Endodermal cell (in vitro differentiated cells): ENCODE results near the gene KIAA2012. TPM values are rescaled to one million over a fixed set of nuclear protein-coding genes. Genes with fewer than 3 reads are reported as not detected.

ENCODE experiments used
- DNase-seq: peaks from one replicate; pipeline ENCODE4 v3.0.0-alpha.2; 2017
- H3K27ac ChIP-seq: 2 replicates; pipeline ENCODE4 v1.5.1; 2013; ENCODE audit warnings: mild to moderate bottlenecking, low read depth, low read length, moderate library complexity
- H3K27me3 ChIP-seq: 2 replicates; pipeline ENCODE4 v1.6.1; 2013; ENCODE audit warnings: mild to moderate bottlenecking, low read length, moderate library complexity; ENCODE audit not compliant: insufficient read depth, control insufficient read depth, poor library complexity, severe bottlenecking
- H3K36me3 ChIP-seq: 2 replicates; pipeline ENCODE4 v1.7.0; 2013; ENCODE audit warnings: mild to moderate bottlenecking, low read length, moderate library complexity; ENCODE audit not compliant: control insufficient read depth, insufficient read depth
- H3K4me1 ChIP-seq: one replicate; pipeline ENCODE4 v1.7.0; 2013; ENCODE audit warnings: low read length; ENCODE audit not compliant: control insufficient read depth, insufficient read depth
- H3K4me3 ChIP-seq: 2 replicates; pipeline ENCODE4 v1.5.1; 2013; ENCODE audit warnings: mild to moderate bottlenecking, low read length, moderate library complexity
- H3K9ac ChIP-seq: 2 replicates; pipeline ENCODE4 v1.6.1; 2013; ENCODE audit warnings: mild to moderate bottlenecking, low read length, moderate library complexity; ENCODE audit not compliant: poor library complexity, severe bottlenecking; ENCODE audit errors: extremely low read depth
- H3K9me3 ChIP-seq: 2 replicates; pipeline ENCODE4 v1.6.1; 2013; ENCODE audit warnings: mild to moderate bottlenecking, low read length, moderate library complexity; ENCODE audit not compliant: control insufficient read depth
- H3K27ac Mint-ChIP-seq: 2 replicates; pipeline ENCODE4 v1.8.0; 2020; ENCODE audit warnings: mixed read lengths
- H3K27me3 Mint-ChIP-seq: 2 replicates; pipeline ENCODE4 v1.8.0; 2021; ENCODE audit warnings: mild to moderate bottlenecking, mixed read lengths; ENCODE audit not compliant: insufficient read depth
- H3K36me3 Mint-ChIP-seq: 2 replicates; pipeline ENCODE4 v1.8.0; 2020; ENCODE audit warnings: low read depth, mixed read lengths
- H3K4me1 Mint-ChIP-seq: 2 replicates; pipeline ENCODE4 v1.8.0; 2020; ENCODE audit warnings: mixed read lengths
- H3K4me3 Mint-ChIP-seq: 2 replicates; pipeline ENCODE4 v1.8.0; 2020; ENCODE audit warnings: mild to moderate bottlenecking, moderate library complexity, mixed read lengths
- H3K9me3 Mint-ChIP-seq: 2 replicates; pipeline ENCODE4 v1.8.0; 2020; ENCODE audit warnings: mild to moderate bottlenecking, mixed read lengths
- CTCF ChIP-seq: fragments of 200-600 bp; sonication (generic); conservative IDR thresholded peaks from 2 replicates; pipeline ENCODE4 v1.5.0; 2021; ENCODE audit warnings: antibody characterized with exemption, mild to moderate bottlenecking
- WGBS, 2 experiments: methylation state at CpG; one replicate each; pipeline versions ENCODE4 v1.1.5 to v1.1.7; 2013; ENCODE audit warnings: missing lambda C conversion rate in 2 of 2, mixed read lengths in 1 of 2; ENCODE audit not compliant: insufficient coverage in 1 of 2, insufficient read length in 1 of 2; 5-methylcytosine and 5-hydroxymethylcytosine counted together
- total RNA-seq, 2 donors: library from RNA; stranded (reverse); fragmentation: NEBNext Ultra II Directional in 1 of 2; extraction: Animal tissue kit (Norgen Biotek cat#: 25700) in 1 of 2; gene quantifications; 2 replicates in 1 of 2; 3 replicates in 1 of 2; pipeline ENCODE4 v1.2.1, GENCODE V29; 2021

The KIAA2012 gene
- total RNA-seq, 2 donors from 2014 or later = 0.62 to 1.0 TPM

DNA sequence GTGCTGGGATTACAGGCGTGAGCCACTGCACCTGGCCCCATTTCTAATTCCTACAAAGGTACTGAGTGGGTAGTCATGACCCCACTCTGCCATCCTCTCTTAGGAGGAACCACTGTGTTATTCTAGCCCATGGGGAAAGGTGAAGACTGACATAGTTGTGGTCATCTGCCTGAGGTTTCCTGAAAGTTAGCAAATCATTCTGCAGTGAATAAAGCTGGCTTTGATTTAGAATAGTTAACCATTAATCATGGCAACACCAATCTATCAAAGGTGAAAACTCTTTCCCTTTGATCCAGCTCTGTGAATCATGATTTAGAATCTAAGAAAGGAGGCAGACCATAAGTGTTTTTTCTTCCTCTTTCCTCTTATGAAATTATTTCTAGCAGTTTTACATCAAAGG is 114.5 kb downstream of the KIAA2012 start:
- Histone ChIP-seq H3K27me3 (no peaks in the 10 kb centered on the region), H3K4me3 (no peak overlapping the region), H3K27ac (no peak overlapping the region), H3K36me3 (no peaks in the 10 kb centered on the region), H3K4me1 (no peaks in the 10 kb centered on the region), H3K9me3 (peaks cover 2% of the 10 kb centered on the region), H3K9ac (no peak overlapping the region)
- WGBS, 2 experiments = 50 to 91% methylated on average over 1 of the region's 1 CpG
- no peaks in the 10 kb centered on the region for H3K27me3 Mint-ChIP-seq
- H3K4me3 Mint-ChIP-seq = no peak overlapping the region
- DNase-seq = no peak
- H3K27ac Mint-ChIP-seq = no peak overlapping the region
- peaks cover 4% of the 10 kb centered on the region for H3K9me3 Mint-ChIP-seq
- no peak for TF ChIP-seq CTCF
- H3K36me3 Mint-ChIP-seq = no peaks in the 10 kb centered on the region
- H3K4me1 Mint-ChIP-seq = no peaks in the 10 kb centered on the region

- TF ChIP-seq CTCF = peak; percentile 22
- Mint-ChIP-seq H3K27me3 (no peaks in the 10 kb centered on the region), H3K9me3 (no peaks in the 10 kb centered on the region), H3K36me3 (no peaks in the 10 kb centered on the region), H3K4me1 (peaks cover 4% of the 10 kb centered on the region), H3K27ac (no peak overlapping the region), H3K4me3 (no peak overlapping the region)
- Histone ChIP-seq H3K4me1 (no peaks in the 10 kb centered on the region), H3K9ac (no peak overlapping the region), H3K27me3 (no peaks in the 10 kb centered on the region), H3K36me3 (no peaks in the 10 kb centered on the region), H3K4me3 (no peak overlapping the region), H3K9me3 (no peaks in the 10 kb centered on the region), H3K27ac (no peak overlapping the region)
- no peak for DNase-seq
- WGBS, 2 experiments = 93 to 94% methylated on average over 4 to 5 of the region's 5 CpGs
These were observed 120.2 kb downstream of the KIAA2012 start for GRCh38 chr2:202193305-202193704.

GRCh38 chr2:202193881-202194353 is 120.9 kb downstream of the KIAA2012 start:
- Mint-ChIP-seq H3K4me1 (peaks cover 4% of the 10 kb centered on the region), H3K36me3 (no peaks in the 10 kb centered on the region), H3K27me3 (no peaks in the 10 kb centered on the region), H3K4me3 (no peak overlapping the region), H3K9me3 (no peaks in the 10 kb centered on the region), H3K27ac (no peak overlapping the region)
- Histone ChIP-seq H3K27ac (no peak overlapping the region), H3K4me1 (no peaks in the 10 kb centered on the region), H3K27me3 (no peaks in the 10 kb centered on the region), H3K36me3 (no peaks in the 10 kb centered on the region), H3K4me3 (no peak overlapping the region), H3K9ac (no peak overlapping the region), H3K9me3 (no peaks in the 10 kb centered on the region)
- peak; percentile 56 for DNase-seq
- WGBS, 2 experiments = 89 to 90% methylated on average over 7 of the region's 7 CpGs
- no peak for TF ChIP-seq CTCF
